Measurements from ENCODE around the gene TIGAR.

DNA sequence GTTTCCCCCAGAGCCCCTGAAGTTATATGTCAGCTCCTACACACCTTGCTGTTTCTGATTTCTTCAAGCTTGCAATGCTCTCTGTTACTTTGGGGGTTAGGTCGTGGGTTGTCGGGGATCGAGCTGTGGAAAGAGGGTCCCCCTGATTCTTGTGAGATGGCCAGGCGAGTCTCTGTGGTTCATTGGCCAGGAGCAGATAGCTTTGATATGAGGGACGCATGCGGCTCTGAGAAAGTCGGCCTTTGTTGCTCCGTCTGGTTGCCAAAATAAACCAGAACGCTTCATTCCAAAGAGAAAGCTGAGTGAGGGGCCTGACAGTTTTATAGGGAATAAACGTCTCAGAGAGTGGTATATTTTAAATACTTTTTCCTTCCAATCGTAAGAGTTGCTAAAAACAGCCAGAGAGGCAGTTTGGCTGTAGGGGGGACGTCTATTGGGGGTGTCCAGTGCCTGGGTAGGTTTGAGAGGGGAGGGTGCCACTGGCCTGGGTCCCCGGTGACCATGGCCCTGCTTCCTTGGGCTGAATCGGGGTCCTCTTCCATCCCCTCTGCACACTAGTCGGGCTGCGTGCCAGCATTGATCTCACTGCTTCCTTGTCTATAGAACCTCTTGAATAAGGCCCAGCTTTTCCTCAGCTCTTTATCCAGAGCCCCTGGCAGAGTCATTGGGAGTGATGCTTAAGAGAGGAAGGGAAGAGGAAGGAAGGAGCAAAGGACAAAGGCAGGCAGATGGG is 28.5 kb upstream of the TIGAR start:
- TF ChIP-seq POLR2A (IDR thresholded peaks at IDR 0.05; ENCODE audit: low read length) (no peak), GATA1 (IDR thresholded peaks at IDR 0.05; ENCODE audit: low read depth, low read length) (no peak)
